Right ventricle myocardium inferior (tissue), 1 donor: Measurements from ENCODE around the gene IHH. TPM values are rescaled to one million over a fixed set of nuclear protein-coding genes. Genes with fewer than 3 reads are reported as not detected.

ENCODE experiments used
- ATAC-seq: fragments of 200-7000 bp; cut with Tn5 transposase; one replicate; pipeline ENCODE4 v1.9.1; 2020; ENCODE audit warnings: mild to moderate bottlenecking, moderate library complexity
- DNase-seq: peaks from one replicate; pipeline ENCODE4 v3.0.0; 2021; ENCODE audit errors: missing footprints
- intact Hi-C: fragments of 100-400 bp; cut with DNase I; formaldehyde crosslinking; loops from one replicate; pipeline ENCODE4 v1.11.0; 2022
- total RNA-seq: library from RNA; stranded (reverse); fragmentation: NEBNext Ultra II Directional; extraction: Animal tissue kit (Norgen Biotek cat#: 25700); gene quantifications from one replicate; pipeline ENCODE4 v1.2.1, GENCODE V29; 2021
- donor health status: DM: no; HTN: yes; CAD: no; lungs with severe emphysema.

The IHH gene
- total RNA-seq, 1 donor from 2014 or later: not detected

DNA sequence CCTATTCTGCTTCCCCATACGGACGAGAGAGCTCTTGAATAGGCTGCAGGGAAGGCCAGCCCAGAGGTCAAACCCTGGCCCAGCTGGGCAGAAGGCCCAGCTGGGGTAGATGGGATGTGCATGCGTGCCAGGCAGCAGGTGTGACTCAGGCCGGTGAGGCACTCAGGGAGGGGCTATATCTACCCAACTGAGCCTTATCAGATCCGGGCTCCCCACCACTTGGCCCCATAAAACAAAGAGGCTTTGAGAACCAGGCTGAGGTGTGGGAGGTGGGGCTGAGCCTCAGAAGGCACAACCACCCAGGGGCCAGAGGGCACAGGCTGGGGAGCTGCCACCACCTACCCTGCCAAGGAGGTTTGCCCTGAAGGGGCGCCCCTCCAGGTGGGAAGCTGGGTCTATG is 11.4 kb downstream of the IHH start:
- intact Hi-C loops: no loop called here
- ATAC-seq (peak; percentile 20), DNase-seq (no peak)

DNA sequence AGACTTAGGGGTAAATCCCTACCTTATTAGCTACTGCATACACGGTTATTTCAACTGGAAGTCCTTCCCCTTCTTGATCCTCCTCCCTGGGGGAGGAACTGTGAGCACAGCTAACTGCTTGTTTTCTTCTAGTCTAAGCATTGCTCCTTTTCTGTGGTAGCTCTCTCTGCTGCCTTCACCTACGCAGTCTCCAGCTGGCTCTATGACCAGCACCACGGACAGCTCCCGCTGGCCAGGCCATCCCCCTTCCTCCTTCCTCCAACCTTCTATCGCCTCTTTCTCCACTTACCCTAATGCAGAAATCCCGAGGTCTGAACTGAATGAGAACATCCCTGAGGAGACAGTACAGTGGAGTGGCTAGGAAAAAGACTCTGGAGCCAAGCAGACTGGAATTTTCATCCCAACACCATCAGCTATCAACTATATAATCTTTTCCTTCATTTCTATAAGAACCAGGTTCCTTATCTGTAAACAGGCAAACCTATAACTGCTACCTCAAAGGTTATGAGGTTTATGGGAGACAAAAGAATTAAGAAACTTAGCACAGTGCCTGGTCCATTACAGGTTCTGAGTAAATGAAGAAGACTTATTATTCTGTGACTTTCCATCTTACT is 14.7 kb downstream of the IHH start:
- no peak for ATAC-seq
- DNase-seq: no peak
- intact Hi-C loops: no loop called here

DNA sequence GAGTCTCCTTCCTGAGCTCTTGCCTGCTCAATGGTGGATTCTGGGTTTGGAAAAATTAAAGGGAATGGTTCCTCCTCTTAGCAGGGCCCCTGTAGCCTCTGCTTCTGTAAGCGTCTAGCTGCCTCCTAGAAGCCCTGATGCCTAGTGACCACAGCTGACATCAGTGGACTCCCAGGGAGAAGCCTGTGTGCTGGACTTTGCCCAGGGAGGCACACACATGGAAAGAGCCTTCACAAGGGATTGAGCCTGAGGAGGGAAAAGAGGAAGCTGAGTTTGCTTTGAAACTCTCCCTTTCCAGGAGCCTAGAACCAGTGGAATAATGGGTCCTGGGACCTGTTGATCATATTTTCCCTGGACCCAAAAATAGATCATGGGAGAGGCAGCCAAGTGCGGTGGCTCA is 18.0 kb downstream of the IHH start:
- intact Hi-C loops: no loop called here
- no peak for ATAC-seq
- DNase-seq: no peak

DNA sequence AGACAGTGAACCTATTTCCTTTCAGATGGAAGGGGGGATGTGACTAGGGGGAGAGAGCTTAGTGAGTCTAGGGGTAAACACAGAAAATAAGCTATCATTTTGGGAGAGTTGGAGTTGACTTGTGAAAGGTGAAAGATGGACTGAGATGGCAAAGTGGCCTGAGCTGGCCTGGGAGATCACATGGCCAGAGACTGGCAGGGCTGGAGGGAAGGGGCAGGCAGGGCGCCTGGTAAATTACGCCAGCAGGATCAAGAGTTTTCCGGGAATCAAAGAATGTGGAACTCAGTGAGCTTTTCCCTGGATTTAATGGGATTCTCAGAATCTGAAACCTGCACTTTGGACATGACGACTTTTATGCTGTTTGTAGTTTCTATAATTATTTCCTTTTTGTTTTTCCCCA is 18.6 kb downstream of the IHH start:
- no peak for DNase-seq
- intact Hi-C loops: no loop called here
- ATAC-seq: no peak

DNA sequence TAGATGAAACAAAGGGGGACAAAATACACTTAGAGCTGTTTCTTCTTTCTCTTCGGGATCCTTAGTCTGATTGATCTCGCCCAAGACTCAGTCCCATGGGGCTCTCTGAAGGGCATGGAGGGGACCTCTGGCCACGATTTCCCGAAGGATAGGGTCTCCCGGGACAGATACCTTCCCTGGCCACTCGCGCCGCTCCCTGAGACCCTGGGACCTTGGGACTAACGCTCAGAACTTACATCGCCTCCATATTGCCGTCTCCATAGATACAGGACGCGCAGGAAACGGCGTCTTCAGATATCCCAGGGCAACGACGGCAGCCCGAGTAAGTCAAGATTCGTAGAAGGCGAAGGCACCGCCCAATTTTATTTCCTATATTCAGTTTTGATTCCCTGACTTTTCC is 19.5 kb downstream of the IHH start, which contains the start of gene CFAP65:
Gene CFAP65, minus strand, starts transcription at position 265 of the 400 bp plus-strand sequence. CDS start 2,468 bp downstream, outside the sequence.
- intact Hi-C loops: no loop called here
- ATAC-seq (no peak), DNase-seq (no peak)

DNA sequence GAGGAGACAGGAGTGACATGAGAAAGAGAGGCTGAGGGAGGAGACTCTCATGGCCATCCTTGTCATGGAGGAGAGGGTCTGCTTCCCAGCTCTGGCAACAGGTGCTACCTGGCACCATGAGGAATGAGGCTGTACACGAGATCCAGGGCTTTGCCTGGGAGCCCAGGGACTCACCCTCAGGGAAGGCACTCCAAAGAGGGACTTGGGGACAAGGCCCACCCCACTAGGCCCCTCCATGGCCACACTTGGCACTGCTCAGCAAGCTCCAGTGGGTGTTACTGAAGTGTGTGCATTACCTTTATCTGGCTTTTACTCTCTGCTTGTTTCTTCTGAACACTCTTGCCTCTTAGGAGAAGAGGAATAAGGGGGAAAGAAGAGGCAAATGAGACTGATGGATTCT is 22.1 kb downstream of the IHH start:
- intact Hi-C loops: no loop called here
- DNase-seq (no peak), ATAC-seq (no peak)

DNA sequence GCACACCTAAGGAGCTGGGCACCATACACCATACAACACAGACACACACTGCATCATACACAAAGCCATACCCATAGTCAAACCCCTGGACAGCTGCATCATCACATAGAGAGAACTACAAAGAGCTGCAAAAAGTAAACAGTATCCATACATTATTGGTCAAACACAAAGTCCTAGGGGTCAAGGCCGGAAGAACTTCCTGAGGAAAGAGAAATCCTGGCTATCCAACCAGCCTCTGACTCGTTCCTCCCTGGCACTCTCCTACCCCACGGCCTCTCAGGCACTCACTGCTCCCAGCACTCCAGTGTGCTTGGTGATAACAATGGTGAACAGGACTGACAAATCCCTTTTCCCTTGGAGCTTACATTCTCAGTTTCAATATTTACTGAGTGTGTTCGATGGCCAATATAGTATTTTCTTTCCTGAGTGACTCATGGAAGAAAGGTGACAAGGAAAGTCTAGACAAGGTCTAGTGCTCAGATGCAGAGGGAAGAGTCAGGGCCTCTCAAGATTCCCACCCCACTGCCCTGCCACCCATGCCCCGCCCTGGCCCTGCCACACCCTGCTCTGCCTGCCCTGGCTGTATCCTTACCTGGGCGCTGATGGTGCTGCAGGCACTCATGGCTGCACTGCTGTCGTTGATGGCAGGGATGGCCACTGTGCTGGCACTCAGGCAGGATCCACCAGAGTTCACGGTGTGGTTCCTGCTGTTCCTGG is 22.8 kb downstream of the IHH start:
- DNase-seq (no peak), ATAC-seq (no peak)
- intact Hi-C loops: no loop called here

DNA sequence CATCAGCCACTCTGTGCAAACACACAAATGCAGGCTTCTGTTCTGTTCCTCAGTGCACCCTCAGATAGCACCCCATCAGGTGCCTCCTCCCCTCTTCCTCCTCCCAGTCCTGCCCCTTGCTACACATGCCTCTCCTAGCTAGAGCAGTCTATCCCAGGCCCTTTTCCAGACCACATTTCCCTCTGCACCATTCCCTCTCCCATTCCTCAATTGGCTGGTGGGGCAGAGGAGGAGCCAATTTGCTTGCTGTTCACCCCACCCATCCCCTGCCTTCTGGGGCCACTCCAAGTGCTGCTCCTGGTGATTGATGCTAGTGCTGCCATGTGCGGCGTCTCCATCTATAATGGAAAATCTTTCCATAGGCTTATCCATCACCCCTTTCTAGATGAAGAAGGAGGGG is 24.8 kb downstream of the IHH start:
- intact Hi-C loops: no loop called here
- ATAC-seq: no peak
- DNase-seq: no peak

DNA sequence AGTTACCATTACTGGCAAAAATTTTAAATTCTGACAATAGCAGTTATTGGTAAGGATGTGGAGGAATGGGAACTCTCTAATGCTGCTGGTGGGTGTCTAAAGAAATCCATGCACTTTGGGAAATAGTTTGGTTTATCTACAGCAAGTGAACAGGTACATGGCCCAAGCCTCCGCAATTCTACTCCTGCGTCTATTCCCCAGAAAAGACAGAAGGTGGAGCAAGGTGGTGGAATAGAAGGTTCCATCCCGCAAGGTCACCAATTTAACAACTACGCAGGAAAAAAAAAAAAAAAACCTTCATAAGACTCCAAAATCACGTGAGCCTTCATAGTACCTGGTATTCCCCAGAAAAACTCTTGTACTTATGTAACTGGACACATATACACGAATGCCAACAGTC is 25.9 kb downstream of the IHH start:
- no peak for DNase-seq
- intact Hi-C loops: no loop called here
- no peak for ATAC-seq

DNA sequence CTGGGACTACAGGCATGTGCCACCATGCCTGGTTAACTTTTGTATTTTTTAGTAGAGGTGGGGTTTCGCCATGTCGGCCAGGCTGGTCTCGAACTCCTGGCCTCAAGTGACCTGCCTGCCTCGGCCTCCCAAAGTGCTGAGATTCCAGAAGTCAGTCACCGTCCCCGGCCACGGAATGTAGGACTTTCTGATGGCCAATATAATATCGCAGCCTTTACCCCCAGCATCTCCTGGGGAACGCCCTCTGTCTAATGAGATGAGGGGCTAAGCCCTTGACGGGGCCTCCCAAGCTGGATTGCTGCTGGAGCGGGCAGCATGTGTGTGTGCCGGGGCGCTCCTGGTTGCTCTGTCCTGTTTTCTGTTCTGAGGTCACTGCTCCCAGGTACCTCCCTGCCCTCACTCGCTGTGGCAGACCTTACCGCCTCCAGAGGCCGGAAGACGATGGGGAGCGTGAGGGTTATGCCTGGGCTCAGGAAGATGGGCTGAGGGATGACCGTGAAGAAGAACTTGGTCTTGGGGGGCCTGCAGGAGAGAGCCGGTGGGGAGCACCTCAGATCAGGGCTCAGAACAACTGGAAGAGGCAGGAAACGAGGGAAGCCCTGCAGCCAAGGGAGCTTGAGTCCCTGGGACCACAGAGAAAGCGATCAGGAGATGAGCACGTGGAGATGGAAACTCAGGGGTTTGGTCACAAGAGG is 28.5 kb downstream of the IHH start:
- DNase-seq (no peak), ATAC-seq (no peak)
- intact Hi-C loops: no loop called here

DNA sequence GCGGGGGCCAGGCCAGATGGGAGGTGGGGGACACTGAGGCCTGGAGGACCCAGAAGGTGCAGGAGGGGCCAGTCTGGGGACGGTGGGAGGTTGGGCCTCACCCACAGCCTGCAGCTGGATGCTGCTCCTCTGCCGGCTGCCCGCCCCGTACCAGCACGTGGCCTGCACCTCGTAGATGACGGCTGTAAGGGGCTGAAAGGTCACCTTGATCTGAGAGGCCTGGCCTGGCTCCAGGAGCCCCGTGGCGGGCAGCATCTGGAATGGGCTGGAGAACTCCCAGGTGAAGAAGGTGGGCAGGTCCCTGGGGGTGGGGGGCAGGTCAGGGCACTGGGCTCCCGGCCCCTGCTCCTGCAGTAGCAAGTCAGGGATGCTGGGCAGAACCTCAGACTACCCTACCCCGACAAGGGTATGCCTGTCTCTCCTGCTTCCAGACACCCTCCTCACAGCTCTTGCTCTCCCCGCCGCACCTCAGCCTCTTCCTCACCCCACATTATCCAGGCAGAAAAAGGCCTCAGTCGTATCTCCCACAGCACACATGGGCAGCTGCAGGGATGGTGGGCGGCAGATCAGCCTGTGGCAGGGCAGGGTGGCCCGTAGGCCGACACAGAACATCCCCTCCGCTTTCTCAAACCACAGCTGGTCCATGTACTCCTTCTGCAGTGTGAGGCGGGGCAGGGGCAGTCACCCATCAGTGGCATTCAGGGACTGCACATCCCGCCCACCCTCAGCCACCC is 29.5 kb downstream of the IHH start:
- intact Hi-C loops: no loop called here
- DNase-seq: no peak
- no peak for ATAC-seq

DNA sequence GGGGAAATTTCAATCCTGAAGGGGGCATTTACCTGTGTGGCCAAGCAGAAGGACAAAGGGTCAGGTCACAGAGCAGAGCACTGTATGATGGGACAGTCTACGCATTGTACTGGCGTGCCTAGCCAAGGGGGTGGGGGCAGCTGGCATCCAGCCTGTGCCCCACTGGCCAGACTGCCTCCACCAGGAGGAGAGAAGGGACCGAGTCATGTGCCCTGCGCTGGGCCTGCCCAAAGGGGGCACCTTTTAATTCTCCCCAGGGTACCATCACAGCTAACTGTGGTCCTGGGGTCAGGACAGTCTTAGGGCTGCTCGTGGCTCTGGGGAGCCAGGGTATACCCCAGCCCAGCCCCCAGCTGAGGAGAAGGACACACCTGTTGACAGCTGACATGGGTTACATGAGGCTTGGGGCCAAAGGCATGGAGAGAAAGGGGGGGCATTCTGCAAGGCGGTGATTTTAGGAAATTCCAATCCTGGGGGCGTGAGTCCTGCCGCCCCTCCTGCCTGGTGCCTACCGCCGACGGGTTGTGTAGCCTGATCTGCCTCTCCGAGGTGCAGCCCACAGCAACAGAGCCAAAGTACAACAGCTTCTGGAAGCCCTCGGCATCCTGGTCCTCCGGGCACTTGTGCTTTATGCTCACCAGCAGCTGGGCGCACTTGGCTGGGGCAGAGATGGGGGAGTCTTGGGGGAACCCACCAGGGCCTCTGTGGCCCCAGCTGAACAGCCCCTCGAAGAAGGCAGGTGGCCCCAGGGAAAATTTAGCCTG is 30.4 kb downstream of the IHH start:
- intact Hi-C loops: no loop called here
- no peak for ATAC-seq
- DNase-seq: no peak

DNA sequence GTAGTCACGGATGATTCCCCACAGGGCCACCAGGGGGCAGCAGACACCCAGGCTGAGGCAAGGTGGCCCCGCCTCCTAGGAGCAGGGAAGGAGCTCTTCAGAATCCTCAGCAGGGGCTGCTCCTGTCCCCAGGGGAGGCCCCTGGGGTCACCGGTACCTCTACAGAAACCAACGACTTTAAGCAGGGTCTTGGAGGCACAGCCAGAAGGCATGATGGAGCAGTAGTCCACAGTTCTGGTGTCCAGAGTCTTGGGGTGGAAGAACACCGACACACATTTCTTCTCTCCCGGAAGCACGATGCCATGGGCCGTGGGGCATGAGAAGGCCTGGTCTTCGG is 30.9 kb downstream of the IHH start:
- peak; percentile 84 for ATAC-seq
- intact Hi-C loops: loop anchor here (1.0 kb wide), 1 partner anchor 127 kb away; no protein-coding TSS in a partner anchor
- peak; percentile 89 for DNase-seq

DNA sequence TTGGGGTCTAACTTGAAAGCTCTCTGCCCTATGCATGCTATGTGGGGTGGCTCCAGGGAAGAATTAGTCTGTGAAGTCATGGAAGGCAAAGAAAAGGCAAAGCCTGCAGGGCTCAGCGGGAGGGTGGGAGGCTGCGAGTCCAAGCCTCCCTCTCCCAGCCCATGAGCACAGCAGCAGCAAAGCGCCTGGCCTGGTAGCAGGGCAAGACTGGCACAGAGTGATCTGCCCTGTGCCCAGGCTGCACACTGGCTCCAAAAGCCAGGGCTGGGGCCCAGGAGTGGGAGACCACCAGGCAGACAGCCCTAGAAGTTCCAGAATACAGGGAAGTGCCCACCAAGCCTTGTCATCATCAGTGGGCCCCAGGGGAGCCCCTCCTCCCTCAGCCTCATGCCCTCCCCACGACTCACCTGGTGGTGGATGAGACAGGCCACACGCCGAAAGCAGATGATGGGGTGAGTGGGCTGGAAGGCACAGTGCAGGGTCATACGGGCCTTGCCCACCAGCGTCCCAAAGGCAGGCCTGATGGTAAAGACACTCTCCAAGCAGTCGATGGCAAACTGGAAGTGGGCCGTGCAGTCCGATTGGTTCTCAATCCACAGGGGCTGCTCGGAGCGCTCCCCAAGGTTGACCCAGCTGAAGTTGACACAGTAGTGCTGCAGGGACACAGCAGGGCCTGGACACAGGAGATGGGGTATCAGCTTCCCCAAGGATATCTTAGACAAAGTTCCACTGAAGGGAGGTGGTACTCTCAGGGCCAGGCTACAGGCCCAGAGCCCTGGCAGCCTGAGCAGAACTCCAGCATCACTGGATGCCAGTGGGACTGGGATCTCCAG is 31.5 kb downstream of the IHH start:
- ATAC-seq: no peak
- DNase-seq: no peak
- intact Hi-C loops: loop anchor here (1.0 kb wide), 1 partner anchor 127 kb away; no protein-coding TSS in a partner anchor

DNA sequence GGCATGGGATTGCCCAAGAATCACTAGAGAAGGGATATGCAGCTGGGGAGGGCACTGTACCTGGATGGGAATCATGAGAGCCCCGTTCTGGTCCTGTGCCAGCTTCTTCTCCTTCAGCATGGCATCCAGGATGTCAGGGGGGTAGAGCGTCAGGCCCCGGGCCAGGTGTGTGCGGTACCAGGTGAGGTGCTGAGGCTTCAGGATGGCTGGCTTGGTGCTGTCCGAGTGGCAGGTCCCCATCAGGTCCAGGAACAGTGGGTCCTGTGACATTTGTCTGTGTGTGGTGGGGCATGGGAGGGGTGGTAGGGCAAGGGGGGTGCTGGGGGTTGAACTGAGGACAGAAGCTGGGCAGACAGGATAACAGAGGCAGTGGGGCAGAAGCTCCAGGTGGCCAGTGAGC is 32.6 kb downstream of the IHH start:
- no peak for DNase-seq
- ATAC-seq: no peak
- intact Hi-C loops: no loop called here

DNA sequence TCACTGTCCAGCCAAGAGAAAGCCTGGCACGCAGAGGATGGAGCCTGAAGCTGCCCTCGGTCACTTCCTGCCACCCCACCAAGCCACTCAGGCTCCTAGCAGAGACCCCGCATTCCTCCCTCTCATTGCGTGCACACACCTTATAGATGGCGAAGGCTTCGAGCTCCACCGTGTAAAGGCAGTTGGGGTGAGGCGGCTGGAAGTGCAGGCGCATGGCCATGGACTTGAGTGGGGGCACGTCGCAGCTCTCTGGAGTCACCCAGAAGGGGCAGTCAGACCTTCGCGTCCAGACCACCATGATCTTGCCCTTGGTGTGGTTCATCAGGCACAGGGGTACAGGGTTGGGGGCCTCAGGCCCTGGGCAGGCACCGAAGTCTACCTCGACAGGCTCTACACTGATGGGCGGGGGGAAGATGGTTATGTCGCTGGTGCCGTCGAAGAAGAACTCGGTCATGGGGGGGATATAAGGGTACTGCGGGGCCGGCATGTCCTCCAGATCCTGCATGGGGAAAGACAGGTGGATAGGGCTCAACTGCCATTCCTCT is 33.1 kb downstream of the IHH start:
- no peak for DNase-seq

DNA sequence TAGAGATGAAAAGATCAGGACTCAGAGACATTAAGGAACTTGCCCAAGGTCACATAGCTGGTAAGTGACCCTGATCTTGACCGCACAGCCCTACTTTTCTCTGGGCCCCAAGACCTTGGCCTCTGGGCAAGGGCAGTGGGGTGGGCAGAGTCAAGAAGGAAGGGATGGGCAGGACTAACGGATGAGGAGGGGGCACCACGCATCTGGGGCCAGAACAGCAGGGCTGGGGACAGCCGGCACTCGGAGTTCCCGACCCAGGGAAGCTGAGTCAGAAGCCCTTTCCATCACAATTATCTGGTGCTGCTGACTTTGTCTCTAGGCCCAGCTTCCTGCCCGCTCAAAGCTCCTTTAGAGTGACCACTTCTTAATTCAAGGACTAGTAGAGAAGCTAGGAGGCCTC is 33.8 kb downstream of the IHH start:
- DNase-seq (no peak), ATAC-seq (no peak)
- intact Hi-C loops: no loop called here

More for the DNA sequence above, 33.1 kb downstream of the IHH start:
- ATAC-seq: no peak
- intact Hi-C loops: no loop called here
